ENCODE data around the gene PTGS1.

Gene PTGS1

GRCh38 chr9:122376796-122377195 is 6.0 kb downstream of the PTGS1 start:
- H3K4me3 ChIP-seq (ENCODE audit: low read length), result no peak overlapping the region
- TF ChIP-seq ZNF274 (IDR thresholded peaks at IDR 0.05; ENCODE audit: low read depth, low read length), result no peak

GRCh38 chr9:122377241-122378164 is 6.7 kb downstream of the PTGS1 start:
- TF ChIP-seq ZNF274 (IDR thresholded peaks at IDR 0.05; ENCODE audit: low read depth, low read length), result no peak
- H3K4me3 ChIP-seq (ENCODE audit: low read length), result no peak overlapping the region

- H3K4me3 ChIP-seq (ENCODE audit: low read length), result no peak overlapping the region
- no peak for TF ChIP-seq ZNF274 (IDR thresholded peaks at IDR 0.05; ENCODE audit: low read depth, low read length)
These were observed 7.4 kb downstream of the PTGS1 start for GRCh38 chr9:122378236-122378635.

GRCh38 chr9:122379340-122379739 is 8.5 kb downstream of the PTGS1 start:
- no peak for TF ChIP-seq ZNF274 (IDR thresholded peaks at IDR 0.05; ENCODE audit: low read depth, low read length)

GRCh38 chr9:122380293-122380692 is 9.5 kb downstream of the PTGS1 start:
- no peak for TF ChIP-seq ZNF274 (IDR thresholded peaks at IDR 0.05; ENCODE audit: low read depth, low read length)
- H3K4me3 ChIP-seq (ENCODE audit: low read length), result no peak overlapping the region

More at GRCh38 chr9:122379340-122379739, 8.5 kb downstream of the PTGS1 start:
- H3K4me3 ChIP-seq (ENCODE audit: low read length), result no peak overlapping the region

- TF ChIP-seq ZNF274 (IDR thresholded peaks at IDR 0.05; ENCODE audit: low read depth, low read length), result no peak
- no peak overlapping the region for H3K4me3 ChIP-seq (ENCODE audit: low read length)
These were observed 10.6 kb downstream of the PTGS1 start for GRCh38 chr9:122381206-122381950.

GRCh38 chr9:122382901-122383850 is 12.4 kb downstream of the PTGS1 start:
- H3K4me3 ChIP-seq (ENCODE audit: low read length), result no peak overlapping the region
- TF ChIP-seq ZNF274 (IDR thresholded peaks at IDR 0.05; ENCODE audit: low read depth, low read length), result no peak

GRCh38 chr9:122383992-122384461 is 13.2 kb downstream of the PTGS1 start:
- H3K4me3 ChIP-seq (ENCODE audit: low read length), result no peak overlapping the region
- TF ChIP-seq ZNF274 (IDR thresholded peaks at IDR 0.05; ENCODE audit: low read depth, low read length), result no peak

- H3K4me3 ChIP-seq (ENCODE audit: low read length), result no peak overlapping the region
- no peak for TF ChIP-seq ZNF274 (IDR thresholded peaks at IDR 0.05; ENCODE audit: low read depth, low read length)
These were observed 15.6 kb downstream of the PTGS1 start for GRCh38 chr9:122386311-122386872.

- TF ChIP-seq ZNF274 (IDR thresholded peaks at IDR 0.05; ENCODE audit: low read depth, low read length), result no peak
These were observed 16.7 kb downstream of the PTGS1 start for GRCh38 chr9:122387536-122387935.

GRCh38 chr9:122389195-122389594 is 18.4 kb downstream of the PTGS1 start:
- no peak for TF ChIP-seq ZNF274 (IDR thresholded peaks at IDR 0.05; ENCODE audit: low read depth, low read length)

More at GRCh38 chr9:122387536-122387935, 16.7 kb downstream of the PTGS1 start:
- H3K4me3 ChIP-seq (ENCODE audit: low read length), result no peak overlapping the region

GRCh38 chr9:122389799-122390481 is 19.1 kb downstream of the PTGS1 start:
- no peak for TF ChIP-seq ZNF274 (IDR thresholded peaks at IDR 0.05; ENCODE audit: low read depth, low read length)
- H3K4me3 ChIP-seq (ENCODE audit: low read length), result no peak overlapping the region

More at GRCh38 chr9:122389195-122389594, 18.4 kb downstream of the PTGS1 start:
- H3K4me3 ChIP-seq (ENCODE audit: low read length), result no peak overlapping the region

GRCh38 chr9:122392284-122392683 is 21.5 kb downstream of the PTGS1 start:
- TF ChIP-seq ZNF274 (IDR thresholded peaks at IDR 0.05; ENCODE audit: low read depth, low read length), result no peak
- H3K4me3 ChIP-seq (ENCODE audit: low read length), result no peak overlapping the region

Measured in GM08714 (cell line).